Kasumi-1 (cell line): Measurements from ENCODE around the gene CDC25A.
"Not testable (repeated sequence)": the region's sequence is repeated elsewhere in the genome, so short reads cannot be mapped to it uniquely, and the experiment has no call there.

Experiments
- DNase-seq, 2 experiments: peaks; one replicate each; lab custom pipeline; 2025; lab: John Stamatoyannopoulos, UW

Gene CDC25A

DNA sequence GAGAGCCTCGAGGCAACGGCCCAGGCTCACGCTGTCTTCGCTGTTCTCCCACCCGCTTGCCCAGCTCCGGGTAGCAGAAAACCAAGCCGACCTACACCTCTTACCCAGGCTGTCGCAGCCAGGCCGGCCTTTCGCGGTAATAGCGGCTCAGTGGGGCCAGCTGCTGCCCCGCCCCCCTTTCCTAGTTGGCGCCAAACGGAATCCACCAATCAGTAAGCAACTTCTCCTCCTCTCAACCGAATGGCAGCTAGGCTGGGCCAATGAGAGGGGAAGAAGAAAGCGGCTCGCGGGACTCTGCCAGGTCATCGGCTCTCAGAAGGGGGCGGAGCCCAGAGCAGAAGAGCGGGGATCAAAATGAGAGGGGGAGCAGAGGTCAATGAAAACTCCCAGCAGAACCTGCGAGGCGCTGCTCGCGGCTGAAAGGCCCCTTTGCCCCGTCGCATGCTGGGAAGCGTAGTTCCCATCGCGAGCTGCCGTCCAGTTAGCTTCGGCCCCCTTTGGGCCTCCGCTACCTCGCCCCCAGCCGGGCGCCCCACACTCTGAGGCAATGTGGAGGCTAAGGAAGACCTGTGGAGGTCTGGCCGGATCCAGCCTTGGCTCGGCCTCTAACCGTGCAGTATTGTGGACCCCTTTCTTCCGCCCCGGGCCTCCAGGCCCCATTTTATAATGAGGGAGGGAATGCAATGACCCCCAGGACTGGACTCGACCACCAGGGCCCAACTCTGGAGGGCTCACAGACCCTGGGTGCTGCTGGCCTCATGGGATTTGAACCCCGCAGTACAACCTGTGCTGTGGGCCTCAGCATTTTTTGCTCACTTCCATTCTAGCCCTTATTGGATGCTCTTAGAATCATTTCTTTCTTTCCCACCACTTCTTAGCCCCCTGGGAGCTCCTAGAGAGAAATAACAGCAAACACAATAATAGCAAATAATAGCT lies at the start of gene CDC25A:
CDC25A (minus strand) TSS at position 152 of the 936 bp plus-strand sequence. CDS start 470 bp downstream, outside the sequence.
- peak; percentile 100 for DNase-seq

DNA sequence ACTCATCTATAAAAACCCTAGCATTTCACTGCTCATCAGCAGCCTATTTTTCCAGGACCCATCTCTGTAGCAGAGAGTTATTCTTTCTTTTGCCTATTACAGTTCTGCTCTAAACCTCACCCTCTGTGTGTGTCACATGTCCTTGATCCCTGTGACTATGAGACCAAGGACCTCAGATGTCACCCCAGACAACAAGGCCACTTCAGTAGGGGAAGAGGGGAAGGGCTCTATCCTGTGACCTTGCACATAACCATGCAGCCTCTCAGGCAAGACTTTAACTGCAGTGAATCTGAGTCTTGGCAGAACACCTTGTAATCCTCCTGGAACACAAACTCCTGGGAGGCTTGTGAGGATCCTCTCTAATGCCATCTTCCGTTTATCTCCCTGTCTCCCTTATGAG lies 48.3 kb upstream of the CDC25A start:
- no peak for DNase-seq

DNA sequence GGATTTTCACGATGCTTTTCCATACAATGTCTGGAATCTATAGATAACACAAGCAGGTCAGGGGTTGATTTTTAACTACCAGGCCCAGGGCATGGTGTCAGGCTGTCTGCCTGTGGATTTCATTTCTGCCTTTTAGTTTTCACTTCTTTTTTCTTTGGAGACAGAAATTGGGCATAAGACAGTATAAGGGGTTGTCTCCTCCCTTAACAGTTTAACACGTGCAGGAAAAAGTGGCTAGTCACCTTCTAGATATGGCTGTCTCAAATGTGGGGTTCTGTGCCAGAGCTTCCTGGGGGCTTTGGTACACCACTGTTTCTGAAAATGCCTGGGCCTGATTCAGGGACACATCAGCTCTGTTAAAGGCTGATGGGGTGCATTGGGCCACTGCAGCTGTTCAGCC lies 45.3 kb upstream of the CDC25A start:
- DNase-seq = no peak

DNA sequence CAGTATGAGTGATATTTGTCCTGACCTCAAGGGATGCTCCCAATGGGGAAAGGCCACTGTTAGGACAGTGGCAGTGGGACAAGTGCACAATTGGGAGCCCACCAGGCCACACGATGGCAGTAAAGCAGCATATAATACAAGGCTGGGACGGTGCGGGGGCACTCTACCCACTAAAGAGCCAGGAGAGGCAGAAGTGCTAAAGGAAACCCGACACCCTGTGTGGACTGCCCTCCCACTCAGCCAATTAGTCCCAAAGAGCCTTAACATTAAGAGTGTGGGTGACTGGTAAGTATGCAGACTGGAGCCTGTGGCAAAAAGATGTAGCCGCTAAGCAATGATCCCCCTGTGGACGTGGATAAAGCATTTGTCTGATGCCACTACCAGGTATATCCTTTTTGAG lies 44.5 kb upstream of the CDC25A start:
- peak; percentile 93 to 95 for DNase-seq

DNA sequence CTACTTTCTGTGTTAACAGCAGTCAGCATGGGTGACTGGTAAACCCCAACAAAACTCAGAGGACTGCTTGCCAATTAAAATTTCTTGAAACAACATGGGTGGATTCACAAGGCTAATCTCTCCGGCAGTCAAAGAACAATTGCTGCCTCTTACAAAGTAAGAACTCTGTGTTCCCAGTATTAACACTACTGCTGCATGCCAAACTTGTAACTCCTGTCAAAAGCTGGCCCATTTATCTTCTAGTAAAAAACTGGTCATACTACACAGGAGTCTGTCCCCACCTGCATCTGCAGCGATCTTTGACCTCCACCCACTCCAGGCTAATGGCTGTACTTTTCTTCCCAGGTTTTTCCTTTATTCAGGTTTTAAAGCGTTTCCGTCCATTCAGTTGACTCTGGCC lies 44.0 kb upstream of the CDC25A start:
- no peak for DNase-seq

DNA sequence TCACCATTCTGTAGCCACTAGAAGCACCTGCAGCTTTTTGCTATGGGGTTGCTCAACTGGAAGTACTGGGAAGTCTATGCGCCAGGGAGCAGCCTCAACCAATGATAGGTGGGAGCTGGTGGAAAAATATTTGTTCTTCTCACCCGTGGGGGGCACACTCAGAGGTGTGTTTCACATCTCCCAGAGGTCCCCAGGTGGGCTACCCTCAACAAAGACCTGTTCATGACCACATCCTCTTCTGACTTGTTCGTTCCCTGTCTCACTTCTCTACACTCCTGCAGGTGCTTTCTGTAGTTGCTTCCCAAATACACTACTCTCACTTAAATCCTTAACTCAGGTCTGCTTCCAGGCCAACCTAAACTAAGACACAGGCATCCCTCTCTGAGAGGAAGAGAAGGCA lies 38.7 kb upstream of the CDC25A start:
- no peak for DNase-seq

DNA sequence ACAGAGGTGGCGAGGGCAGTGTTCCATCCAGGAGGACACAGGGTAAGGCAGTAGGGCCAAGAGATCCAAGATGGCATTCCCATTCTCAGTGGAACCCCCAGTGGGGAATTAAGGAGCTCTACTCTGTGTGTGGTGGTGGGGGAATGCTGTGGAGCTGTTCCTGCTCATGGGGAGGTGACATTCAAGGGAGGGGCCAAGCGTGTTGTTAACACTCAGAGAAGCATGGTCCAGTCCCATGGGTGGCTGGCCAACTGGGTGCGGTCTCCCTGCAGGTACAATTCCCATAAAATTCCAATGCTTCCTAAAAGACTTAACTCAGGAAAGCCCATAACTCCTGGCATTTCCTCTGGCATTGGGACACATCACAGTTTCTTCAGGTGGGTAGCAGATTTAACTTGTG lies 37.4 kb upstream of the CDC25A start:
- no peak for DNase-seq

DNA sequence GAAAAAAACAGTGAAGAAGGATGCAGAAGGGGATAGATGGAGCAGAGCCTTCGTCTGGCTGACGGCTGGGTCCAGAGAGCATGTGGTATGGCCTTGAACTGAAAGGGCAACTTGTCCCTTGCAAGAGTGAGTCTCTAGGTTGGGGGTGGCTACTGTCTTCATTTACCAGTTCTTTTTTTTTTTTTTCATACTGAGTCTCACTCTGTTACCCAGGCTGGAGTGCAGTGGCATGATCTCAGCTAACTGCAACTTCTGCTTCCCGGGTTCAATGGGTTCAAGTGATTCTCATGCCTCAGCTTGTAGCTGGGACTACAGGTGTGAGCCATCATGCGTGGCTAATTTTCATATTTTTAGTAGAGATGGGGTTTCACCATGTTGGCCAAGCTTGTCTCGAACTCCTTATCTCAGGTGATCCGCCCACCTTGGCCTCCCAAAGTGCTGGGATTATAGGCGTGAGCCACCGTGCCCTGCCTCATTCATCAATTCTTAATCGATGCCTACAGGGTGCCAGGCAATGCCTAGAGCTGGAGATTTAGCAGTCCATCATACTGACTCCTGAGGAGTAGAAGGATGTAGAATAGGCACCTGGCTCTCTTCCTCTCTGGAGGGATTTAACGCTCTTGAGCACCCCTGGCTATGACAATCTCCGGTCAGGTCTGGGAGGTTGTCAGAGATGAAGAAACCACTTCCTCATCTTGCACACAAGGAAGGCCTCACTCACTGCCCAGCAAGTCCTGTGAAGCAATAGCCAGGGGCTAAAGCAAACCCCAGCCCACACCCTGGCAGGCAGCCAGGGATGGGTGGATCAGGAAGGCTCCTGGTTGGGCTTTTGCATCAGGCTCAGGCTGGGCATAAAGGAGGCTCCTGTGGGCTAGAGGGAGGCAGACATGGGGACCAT lies 34.6 kb upstream of the CDC25A start, which contains the start of gene CAMP:
CAMP (plus strand) TSS at position 880 of the 898 bp plus-strand sequence; CDS start at position 897, 17 bp downstream.
- peak; percentile 60 to 85 for DNase-seq

DNA sequence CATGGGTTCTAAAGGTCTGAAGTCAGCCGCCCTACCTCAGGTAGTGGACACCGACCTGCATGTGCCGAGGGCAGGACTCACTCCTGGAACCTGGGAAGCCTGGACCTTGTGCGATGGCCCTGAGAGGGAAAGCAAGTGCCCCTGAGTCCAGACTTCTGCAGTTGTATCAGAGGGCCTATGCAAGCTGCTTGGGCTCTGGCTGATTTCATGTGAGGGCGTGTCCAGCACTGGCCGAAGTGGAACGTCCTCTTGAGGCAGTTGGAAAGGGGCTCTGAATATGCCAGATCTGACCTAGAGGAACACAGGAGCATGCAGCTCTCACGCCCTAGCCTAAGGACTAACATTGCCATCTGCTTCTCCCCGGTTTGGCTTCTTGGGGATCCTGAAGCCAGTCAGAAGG lies 32.5 kb upstream of the CDC25A start:
- DNase-seq = no peak

DNA sequence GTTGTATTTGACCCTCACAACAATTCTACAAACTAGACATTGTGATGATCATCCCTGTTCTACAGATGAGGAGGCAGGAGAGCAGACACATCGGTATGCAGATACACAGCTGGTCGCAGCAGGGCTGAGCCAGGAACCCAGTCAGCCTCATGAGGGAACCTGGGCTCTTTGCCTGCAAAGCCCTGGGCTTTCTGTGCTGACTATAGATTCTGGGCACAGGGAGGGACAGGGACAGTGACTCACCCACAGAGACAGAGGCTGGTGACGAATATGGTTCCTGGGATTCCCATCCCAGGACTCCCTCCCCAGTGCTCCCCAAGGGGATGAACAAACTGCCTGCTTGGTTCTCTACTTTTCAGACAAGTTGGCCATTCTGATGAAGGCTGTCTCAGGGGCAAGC lies 31.3 kb upstream of the CDC25A start:
- no peak for DNase-seq

DNA sequence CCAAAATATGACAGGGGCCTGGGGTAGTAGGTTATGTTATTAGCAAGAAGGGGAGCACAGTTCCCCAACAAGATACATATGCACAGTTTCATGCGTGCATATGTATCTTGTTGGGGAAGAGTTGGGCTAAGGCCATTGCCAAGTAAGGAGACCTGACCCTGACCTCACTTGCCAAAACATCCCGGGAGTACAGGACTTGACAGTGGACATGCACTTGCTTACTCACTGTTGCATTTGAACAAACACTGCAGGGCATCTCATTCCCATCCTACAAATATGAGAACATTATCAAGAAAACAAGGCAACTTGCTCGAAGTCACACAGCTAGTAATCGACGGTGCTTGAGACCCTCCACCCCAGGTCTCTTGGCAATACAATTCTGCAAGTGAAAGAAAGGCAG lies 30.3 kb upstream of the CDC25A start:
- DNase-seq = no peak

DNA sequence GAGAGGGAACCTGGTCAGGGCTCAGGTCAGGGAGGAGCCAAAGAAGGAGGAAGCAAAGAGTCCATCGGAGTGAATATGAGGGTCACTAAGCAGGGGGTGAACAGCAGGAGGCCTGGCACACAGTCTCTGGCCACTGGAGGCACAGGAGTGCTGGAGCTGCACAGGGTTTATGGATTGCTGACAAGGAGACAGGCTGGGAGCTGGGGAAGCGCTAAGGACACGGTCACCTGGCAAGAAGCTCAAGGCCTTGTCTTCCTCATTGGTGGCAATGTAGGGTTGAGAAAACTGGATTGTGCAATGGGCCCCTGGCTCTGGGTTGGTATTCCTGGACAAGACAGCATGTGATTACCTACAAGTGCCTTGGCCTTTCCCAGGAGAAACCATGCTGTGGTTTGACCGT lies 29.2 kb upstream of the CDC25A start:
- DNase-seq = no peak

DNA sequence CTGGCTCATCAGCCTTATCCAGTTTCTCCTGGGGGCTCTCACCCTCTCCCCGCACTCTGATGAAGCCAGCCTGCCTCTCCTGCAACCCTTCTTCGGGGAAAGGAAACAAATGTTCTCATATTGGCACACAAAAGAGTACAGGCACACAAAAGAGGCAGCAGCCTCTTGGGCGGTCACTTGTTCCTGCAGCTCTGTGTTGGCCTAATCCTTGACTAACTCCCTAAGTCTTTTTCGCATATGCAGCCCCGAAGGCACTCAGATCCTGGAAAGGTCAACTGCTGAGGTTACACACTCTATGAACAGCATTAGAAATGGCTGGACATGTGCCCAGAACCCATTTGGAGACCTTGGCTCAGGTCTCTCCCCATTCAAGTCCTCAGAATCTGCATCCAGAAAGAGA lies 27.7 kb upstream of the CDC25A start:
- no peak for DNase-seq

DNA sequence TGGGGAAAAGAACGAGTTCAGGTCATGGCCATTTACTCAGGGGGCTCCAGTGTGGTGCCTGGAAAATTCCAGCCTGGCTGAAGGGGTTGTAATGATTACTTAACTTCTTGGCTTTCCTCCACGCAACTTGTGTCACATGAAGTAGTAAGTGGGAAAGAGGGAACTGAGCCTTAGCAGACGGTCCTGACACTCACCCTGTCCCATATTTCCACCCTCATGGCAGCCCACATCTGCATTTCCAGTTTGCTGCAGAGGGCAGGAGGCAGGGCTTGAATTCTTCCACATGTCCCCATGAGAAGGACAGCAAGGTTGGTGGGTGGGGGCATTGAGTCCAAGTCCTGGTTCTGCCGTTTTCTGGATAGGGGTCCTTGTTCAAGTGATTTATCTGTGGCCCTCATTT lies 27.2 kb upstream of the CDC25A start:
- no peak for DNase-seq

DNA sequence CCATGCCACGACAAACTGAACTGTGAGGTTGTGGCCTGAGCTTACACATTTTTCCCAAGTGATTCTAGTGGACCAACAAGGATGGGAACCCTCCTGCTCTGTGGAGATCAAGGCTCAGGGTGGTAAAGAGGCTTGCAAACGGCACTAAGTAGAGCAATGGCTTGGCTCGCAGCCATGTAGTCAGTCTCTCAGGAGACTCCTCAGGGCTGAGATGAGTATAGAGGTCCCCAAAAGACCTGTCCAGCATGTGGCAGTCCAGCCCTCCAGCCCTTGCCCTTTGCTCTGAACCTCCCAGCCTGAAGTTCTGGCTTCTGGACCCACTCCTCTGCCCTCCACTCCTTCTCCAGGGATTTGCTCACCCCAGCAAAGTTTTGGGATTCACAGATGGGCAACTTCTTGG lies 26.8 kb upstream of the CDC25A start:
- no peak for DNase-seq

DNA sequence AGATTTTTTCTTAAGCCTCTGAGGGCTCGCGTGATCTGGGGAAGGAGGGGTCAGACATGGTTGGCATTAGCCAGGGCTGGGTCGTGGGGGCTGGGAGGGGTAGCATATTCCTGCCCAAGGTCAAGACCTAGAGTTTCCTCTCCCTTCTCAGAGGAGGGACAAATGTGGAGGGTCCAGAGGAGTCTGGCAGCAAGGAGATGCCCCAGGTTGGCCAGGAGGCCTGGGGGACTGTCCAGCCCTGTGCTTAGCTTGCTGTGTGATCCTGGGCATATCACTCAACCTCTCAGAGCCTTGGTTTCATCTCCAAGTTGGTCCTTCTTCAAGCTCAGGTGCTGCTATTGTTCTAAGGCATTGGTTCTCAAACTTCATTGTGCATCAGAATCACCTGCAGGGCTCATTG lies 26.0 kb upstream of the CDC25A start:
- no peak for DNase-seq

DNA sequence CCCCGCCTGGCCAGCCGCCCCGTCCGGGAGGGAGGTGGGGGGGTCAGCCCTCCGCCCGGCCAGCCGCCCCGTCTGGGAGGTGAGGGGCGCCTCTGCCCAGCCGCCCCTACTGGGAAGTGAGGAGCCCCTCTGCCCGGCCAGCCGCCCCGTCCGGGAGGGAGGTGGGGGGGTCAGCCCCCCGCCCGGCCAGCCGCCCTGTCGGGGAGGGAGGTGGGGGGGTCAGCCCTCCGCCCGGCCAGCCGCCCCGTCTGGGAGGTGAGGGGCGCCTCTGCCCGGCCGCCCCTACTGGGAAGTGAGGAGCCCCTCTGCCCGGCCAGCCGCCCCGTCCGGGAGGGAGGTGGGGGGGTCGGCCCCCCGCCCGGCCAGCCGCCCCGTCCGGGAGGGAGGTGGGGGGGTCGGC lies 23.6 kb upstream of the CDC25A start:
- DNase-seq = not testable (repeated sequence)

DNA sequence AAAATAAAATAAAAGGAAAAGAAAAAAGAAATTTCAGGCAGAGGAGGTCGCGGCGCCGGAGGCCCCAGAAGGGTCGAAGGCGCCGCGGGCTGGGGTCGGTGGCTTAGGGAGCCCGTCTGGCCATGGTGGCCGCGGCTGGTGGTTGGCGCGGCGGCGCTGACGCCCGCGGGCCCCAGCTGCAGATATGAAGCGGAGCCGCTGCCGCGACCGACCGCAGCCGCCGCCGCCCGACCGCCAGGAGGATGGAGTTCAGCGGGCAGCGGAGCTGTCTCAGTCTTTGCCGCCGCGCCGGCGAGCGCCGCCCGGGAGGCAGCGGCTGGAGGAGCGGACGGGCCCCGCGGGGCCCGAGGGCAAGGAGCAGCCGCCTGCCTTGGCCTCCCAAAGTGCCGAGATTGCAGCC lies 22.3 kb upstream of the CDC25A start:
- not testable (repeated sequence) for DNase-seq

DNA sequence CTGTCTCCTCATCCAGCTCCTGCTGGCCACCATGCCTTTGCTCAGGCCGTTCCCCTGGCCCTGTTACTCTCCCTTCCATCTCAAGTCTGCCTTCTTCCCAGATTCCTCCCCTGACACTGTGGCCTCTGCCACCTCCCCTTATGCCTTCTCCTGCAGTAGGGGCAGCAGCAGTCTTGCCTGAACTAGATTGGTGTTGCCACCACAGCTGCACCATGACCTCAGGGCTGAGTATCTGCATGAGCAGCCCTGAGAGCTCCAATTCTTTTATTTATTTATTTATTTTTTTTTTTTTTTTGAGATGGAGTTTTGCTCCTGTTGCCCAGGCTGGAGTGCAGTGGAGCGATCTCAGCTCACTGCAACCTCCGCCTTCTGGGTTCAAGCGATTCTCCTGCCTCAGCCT lies 21.2 kb upstream of the CDC25A start:
- no peak for DNase-seq

DNA sequence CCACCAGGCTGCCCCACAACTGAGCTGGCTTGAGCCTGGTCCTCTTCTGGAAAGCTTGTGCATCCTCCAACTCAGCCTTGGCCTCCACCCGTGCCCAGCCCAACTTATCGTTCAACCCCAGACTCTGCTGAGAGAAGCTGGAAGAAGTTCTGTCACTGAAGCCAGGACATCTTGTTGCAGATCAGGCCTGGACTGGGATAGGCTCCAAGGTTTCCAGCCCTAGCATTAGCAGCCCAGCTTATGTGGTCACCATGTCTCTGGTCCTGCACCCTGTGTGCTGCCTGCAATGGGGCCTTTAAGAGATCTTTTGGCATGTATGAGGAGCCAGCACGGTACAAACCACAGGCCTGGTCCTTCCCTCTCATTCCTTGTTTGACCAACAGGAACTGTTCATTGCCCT lies 19.9 kb upstream of the CDC25A start:
- no peak for DNase-seq

DNA sequence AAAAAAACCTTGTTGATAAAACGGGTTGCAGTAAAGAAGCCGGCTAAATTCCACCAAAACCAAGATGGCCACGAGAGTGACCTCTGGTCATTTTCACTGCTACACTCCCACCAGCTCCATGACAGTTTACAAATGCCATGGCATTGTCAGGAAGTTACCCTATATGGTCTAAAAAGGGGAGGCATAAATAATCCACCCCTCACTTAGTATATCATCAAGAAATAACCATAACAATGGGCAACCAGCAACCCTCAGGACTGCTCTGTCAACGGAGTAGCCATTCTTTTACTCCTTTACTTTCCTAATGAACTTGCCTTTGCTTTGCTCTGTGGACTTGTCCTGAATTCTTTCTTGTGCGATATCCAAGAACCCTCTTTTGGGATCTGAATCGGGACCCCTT lies 14.4 kb upstream of the CDC25A start:
- no peak for DNase-seq

DNA sequence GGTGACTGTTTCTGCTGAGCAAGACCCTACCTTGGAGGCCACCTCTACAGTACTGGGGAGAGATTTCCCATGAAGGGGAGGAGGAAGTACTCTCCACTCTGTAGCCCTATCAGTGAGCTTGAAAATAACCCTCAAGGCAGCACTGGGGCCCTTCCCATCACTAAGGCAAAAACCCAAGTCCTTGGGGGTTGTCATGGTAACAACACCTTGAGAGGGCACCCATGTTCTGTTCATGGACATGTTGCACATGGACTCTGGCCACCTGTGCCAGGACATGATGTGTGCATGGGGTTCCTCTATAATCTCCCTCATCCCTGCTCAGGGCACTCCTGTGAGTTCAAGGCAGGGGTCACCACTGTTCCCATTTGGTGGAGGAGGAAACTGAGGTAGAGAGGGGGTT lies 10.9 kb upstream of the CDC25A start:
- no peak for DNase-seq

DNA sequence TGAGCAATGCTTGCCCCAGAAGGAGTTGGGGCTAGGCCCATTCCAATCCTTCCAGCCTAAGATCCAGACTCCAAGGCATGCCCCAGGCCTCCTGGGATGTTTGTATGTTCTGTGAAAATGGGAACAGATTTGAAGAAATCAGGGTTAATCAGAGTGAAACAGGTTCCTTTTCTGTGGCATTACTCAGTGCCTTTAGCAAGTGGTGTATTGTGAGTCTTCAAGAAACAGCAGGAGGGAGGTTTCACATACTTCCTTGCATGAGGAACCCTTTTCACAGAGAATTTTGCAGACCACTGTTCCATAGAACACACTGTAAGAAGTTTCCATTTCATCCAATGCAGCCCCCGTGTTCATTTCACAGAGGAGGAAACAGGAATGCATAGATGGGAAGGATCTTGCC lies 8.4 kb upstream of the CDC25A start:
- DNase-seq = no peak
